SK-N-SH treated with all-trans-retinoic acid at 6 μM for 48 hours (cell line): Measurements from ENCODE around the gene COL4A2.
"Not testable (repeated sequence)": the region's sequence is repeated elsewhere in the genome, so short reads cannot be mapped to it uniquely, and the experiment has no call there.

ENCODE experiments used
- ATAC-seq: fragments of 200-7000 bp; cut with Tn5 transposase; 3 replicates; pipeline ENCODE4 v1.9.1; 2020; ENCODE audit warnings: mild to moderate bottlenecking, moderate library complexity
- ARNTL ChIP-seq: fragments of 450-650 bp; formaldehyde crosslinking; IDR thresholded peaks from 2 replicates; pipeline ENCODE4 v1.5.0; 2020; ENCODE audit warnings: low read depth, mild to moderate bottlenecking, moderate library complexity, borderline replicate concordance
- BACH2 ChIP-seq: fragments of 250-450 bp; sonication (Bioruptor Pico); IDR thresholded peaks from 2 replicates; pipeline ENCODE4 v1.9.0; 2021; ENCODE audit warnings: mild to moderate bottlenecking, borderline replicate concordance
- CREB5 ChIP-seq: fragments of 250-450 bp; sonication (Bioruptor Pico); IDR thresholded peaks from 2 replicates; pipeline ENCODE4 v1.5.1; 2020; ENCODE audit warnings: low read depth, mild to moderate bottlenecking, moderate library complexity
- CSDC2 ChIP-seq: fragments of 250-450 bp; sonication (Bioruptor Pico); IDR thresholded peaks from 2 replicates; pipeline ENCODE4 v1.5.0; 2020; ENCODE audit warnings: mild to moderate bottlenecking, moderate library complexity
- ESRRG ChIP-seq: fragments of 250-450 bp; sonication (Bioruptor Pico); IDR thresholded peaks from 2 replicates; pipeline ENCODE4 v1.6.1; 2021; ENCODE audit warnings: mild to moderate bottlenecking
- GLIS3 ChIP-seq: fragments of 250-450 bp; sonication (Bioruptor Pico); IDR thresholded peaks from 2 replicates; pipeline ENCODE4 v1.5.0; 2020; ENCODE audit warnings: mild to moderate bottlenecking, moderate library complexity
- OSR1 ChIP-seq: fragments of 250-450 bp; sonication (Bioruptor Pico); IDR thresholded peaks from 2 replicates; pipeline ENCODE4 v1.8.0; 2022; ENCODE audit warnings: moderate library complexity, mild to moderate bottlenecking, inconsistent platforms
- PATZ1 ChIP-seq: fragments of 250-450 bp; sonication (Bioruptor Pico); IDR thresholded peaks from 2 replicates; pipeline ENCODE4 v1.8.0; 2020; ENCODE audit warnings: mild to moderate bottlenecking, moderate library complexity, borderline replicate concordance
- POU6F1 ChIP-seq: fragments of 250-450 bp; sonication (Bioruptor Pico); IDR thresholded peaks from 2 replicates; pipeline ENCODE4 v1.8.0; 2021; ENCODE audit warnings: low read depth, mild to moderate bottlenecking, moderate library complexity, borderline replicate concordance
- PPARA ChIP-seq: fragments of 250-450 bp; sonication (Bioruptor Pico); IDR thresholded peaks from 2 replicates; pipeline ENCODE4 v1.5.0; 2020; ENCODE audit warnings: mild to moderate bottlenecking, borderline replicate concordance
- RARB ChIP-seq: fragments of 250-450 bp; sonication (Bioruptor Pico); IDR thresholded peaks from 2 replicates; pipeline ENCODE4 v1.8.0; 2021; ENCODE audit warnings: mild to moderate bottlenecking, moderate library complexity
- SNAI2 ChIP-seq: fragments of 250-450 bp; sonication (Bioruptor Pico); IDR thresholded peaks from 2 replicates; pipeline ENCODE4 v1.5.0; 2020; ENCODE audit warnings: mild to moderate bottlenecking, moderate library complexity
- TCF4 ChIP-seq: fragments of 250-450 bp; sonication (Bioruptor Pico); IDR thresholded peaks from 2 replicates; pipeline ENCODE4 v1.8.0; 2021; ENCODE audit warnings: mild to moderate bottlenecking, moderate library complexity, borderline replicate concordance
- TOX ChIP-seq: fragments of 250-450 bp; sonication (Bioruptor Pico); IDR thresholded peaks from 2 replicates; pipeline ENCODE4 v1.8.0; 2021; ENCODE audit warnings: mild to moderate bottlenecking, moderate library complexity, borderline replicate concordance
- TSHZ2 ChIP-seq: fragments of 250-450 bp; sonication (Bioruptor Pico); IDR thresholded peaks from 2 replicates; pipeline ENCODE4 v1.5.0; 2020; ENCODE audit warnings: mild to moderate bottlenecking, moderate library complexity
- ZFP3 ChIP-seq: fragments of 250-450 bp; sonication (Bioruptor Pico); IDR thresholded peaks from 2 replicates; pipeline ENCODE4 v1.5.0; 2020; ENCODE audit warnings: mild to moderate bottlenecking, moderate library complexity
- ZNF70 ChIP-seq: fragments of 450-650 bp; formaldehyde crosslinking; IDR thresholded peaks from 2 replicates; pipeline ENCODE4 v1.5.0; 2020; ENCODE audit warnings: mild to moderate bottlenecking, moderate library complexity
- ZNF8 ChIP-seq: fragments of 450-650 bp; formaldehyde crosslinking; IDR thresholded peaks from 2 replicates; pipeline ENCODE4 v1.5.0; 2020; ENCODE audit warnings: mild to moderate bottlenecking, moderate library complexity
- TF ChIP-seq, protein P1 (sequence below): fragments of 250-450 bp; sonication (Bioruptor Pico); IDR thresholded peaks from 2 replicates; pipeline ENCODE4 v1.5.1; 2021; ENCODE audit warnings: mild to moderate bottlenecking, moderate library complexity

COL4A2 gene

GRCh38 chr13:110312339-110313031 is 5.4 kb downstream of the COL4A2 start (continued):
- TF ChIP-seq ZNF8 = no peak
- TF ChIP-seq, all 23 proteins: peak for 0

DNA sequence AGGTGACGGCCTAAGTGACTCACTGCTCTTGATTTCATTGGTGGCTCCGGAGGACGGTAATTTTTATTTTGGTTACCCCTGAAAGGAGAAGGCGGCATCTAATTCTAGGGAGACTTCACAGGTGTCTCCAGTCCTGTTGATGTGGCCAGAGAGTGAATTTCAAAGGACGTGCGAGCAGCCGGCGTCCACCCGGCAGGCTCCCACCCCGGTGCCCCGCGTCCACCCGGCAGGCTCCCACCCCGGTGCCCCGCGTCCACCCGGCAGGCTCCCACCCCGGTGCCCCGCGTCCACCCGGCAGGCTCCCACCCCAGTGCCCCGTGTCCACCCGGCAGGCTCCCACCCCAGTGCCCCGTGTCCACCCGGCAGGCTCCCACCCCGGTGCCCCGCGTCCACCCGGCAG is 6.2 kb downstream of the COL4A2 start:
- not testable (repeated sequence) for ATAC-seq

DNA sequence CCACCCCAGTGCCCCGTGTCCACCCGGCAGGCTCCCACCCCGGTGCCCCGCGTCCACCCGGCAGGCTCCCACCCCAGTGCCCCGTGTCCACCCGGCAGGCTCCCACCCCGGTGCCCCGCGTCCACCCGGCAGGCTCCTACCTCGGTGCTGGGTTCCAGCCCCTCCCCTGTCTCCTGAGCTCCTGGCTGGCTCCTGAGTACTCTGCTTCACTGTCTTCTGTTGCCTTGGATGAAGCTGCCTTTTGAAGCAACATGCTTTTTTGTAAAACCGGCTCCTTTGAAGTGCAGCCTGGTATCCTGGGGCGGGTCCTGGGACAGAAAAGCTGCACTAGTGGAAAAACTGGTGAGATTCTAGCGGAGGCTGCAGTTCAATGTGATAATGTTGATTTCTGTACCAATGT is 6.6 kb downstream of the COL4A2 start:
- not testable (repeated sequence) for ATAC-seq

DNA sequence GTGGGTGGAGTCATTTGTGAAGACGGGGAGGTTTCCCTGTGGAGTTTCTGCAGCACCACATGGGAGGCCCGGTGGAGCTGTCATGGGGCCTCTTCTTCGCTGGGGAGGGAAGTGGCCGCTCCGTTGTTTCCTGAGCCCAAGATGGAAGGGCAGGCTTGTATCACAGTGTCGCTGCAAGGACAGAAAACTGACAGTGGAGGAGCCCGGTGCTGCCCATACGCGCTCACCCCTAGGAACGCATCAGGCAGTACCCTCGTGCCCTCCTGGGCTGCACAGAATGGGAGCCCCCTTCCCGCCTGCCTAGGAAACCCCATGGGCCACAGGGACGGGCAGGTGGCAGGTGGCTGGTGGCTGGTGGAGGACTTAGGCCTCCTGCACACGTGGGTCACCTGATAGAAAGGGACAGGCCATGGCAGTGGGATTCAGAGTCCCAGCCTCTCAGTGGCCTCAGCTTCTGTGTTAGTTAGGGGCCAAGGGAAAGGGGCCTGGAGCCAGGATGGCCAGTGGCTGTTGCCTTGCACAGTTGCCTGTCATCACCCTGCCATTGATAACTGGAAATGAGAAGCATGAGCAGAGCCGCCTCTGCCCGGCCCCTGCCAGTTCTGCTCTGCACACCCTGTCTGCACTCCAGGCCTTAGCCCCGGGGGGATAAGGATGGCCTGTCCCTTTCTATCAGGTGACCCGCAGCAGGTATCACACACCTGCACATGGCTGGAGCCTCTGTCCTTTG is 7.6 kb downstream of the COL4A2 start:
- TF ChIP-seq POU6F1 (no peak), CSDC2 (no peak), ZNF70 (CRISPR knock-in tag) (no peak), OSR1 (CRISPR knock-in tag) (no peak), ARNTL (CRISPR knock-in tag) (no peak), RARB (CRISPR knock-in tag) (no peak), CREB5 (CRISPR knock-in tag) (no peak), TSHZ2 (no peak), TOX (CRISPR knock-in tag) (no peak), GLIS3 (CRISPR knock-in tag) (no peak), PATZ1 (CRISPR knock-in tag) (no peak), ZNF8 (no peak), PPARA (no peak), TCF4 (CRISPR knock-in tag) (no peak), ZFP3 (CRISPR knock-in tag) (no peak)
- TF ChIP-seq, protein P1, sequence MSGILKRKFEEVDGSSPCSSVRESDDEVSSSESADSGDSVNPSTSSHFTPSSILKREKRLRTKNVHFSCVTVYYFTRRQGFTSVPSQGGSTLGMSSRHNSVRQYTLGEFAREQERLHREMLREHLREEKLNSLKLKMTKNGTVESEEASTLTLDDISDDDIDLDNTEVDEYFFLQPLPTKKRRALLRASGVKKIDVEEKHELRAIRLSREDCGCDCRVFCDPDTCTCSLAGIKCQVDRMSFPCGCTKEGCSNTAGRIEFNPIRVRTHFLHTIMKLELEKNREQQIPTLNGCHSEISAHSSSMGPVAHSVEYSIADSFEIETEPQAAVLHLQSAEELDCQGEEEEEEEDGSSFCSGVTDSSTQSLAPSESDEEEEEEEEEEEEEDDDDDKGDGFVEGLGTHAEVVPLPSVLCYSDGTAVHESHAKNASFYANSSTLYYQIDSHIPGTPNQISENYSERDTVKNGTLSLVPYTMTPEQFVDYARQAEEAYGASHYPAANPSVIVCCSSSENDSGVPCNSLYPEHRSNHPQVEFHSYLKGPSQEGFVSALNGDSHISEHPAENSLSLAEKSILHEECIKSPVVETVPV = no peak
- no peak for ATAC-seq

- TF ChIP-seq ESRRG (CRISPR knock-in tag) (no peak), CREB5 (CRISPR knock-in tag) (no peak), ARNTL (CRISPR knock-in tag) (no peak), GLIS3 (CRISPR knock-in tag) (no peak), CSDC2 (no peak), PATZ1 (CRISPR knock-in tag) (no peak), TOX (CRISPR knock-in tag) (no peak), SNAI2 (no peak), PPARA (no peak), OSR1 (CRISPR knock-in tag) (no peak), ZFP3 (CRISPR knock-in tag) (no peak), BACH2 (no peak)
Observed at GRCh38 chr13:110316196-110316595, 9.1 kb downstream of the COL4A2 start.

More at GRCh38 chr13:110316196-110316595, 9.1 kb downstream of the COL4A2 start:
- ATAC-seq = no peak
